AG04450 (cell line): ENCODE results near the gene MAG. TPM values are rescaled to one million over a fixed set of nuclear protein-coding genes. Genes with fewer than 3 reads are reported as not detected.

Experiments used
- CTCF ChIA-PET: fragments of 300-600, 350-600 bp; formaldehyde crosslinking; extraction: SDS; loops from one replicate; lab custom pipeline; 2022; ENCODE audit warnings: antibody characterized with exemption, inconsistent platforms; lab: Charles Lee
- POLR2A ChIA-PET: fragments of 350-600 bp; formaldehyde crosslinking; extraction: SDS; loops from one replicate; lab custom pipeline; 2021; ENCODE audit warnings: antibody characterized with exemption, inconsistent platforms; lab: Yijun Ruan, JAX
- DNase-seq: peaks from one replicate; pipeline ENCODE4 v3.0.0-alpha.2; 2011; ENCODE audit warnings: low read depth, low spot score
- H3K27ac ChIP-seq: one replicate; pipeline ENCODE4 v1.5.1; 2012; ENCODE audit warnings: low read depth, low read length, control low read depth
- H3K27me3 ChIP-seq: one replicate; pipeline ENCODE4 v1.6.0; 2012; ENCODE audit warnings: low read length; ENCODE audit not compliant: control insufficient read depth, insufficient read depth
- H3K4me3 ChIP-seq: 2 replicates; pipeline ENCODE4 v1.5.1; 2011; ENCODE audit warnings: mild to moderate bottlenecking, low read depth, low read length, control low read depth
- H3K9me3 ChIP-seq: 2 replicates; pipeline ENCODE4 v1.5.1; 2012; ENCODE audit warnings: low read length; ENCODE audit not compliant: control insufficient read depth, insufficient read depth
- polyA plus RNA-seq: library from polyadenylated mRNA; depleted of rRNA; stranded (reverse); fragments of >200 nt; gene quantifications from 2 replicates; pipeline ENCODE4 v1.2.3, GENCODE V29; 2011
- TF ChIP-seq, protein P1 (sequence below): IDR thresholded peaks from 2 replicates; pipeline ENCODE4 v1.5.1; 2011; ENCODE audit warnings: low read depth, low read length, control low read depth, inconsistent platforms

MAG gene
- polyA plus RNA-seq, 1 experiment, result not detected

DNA sequence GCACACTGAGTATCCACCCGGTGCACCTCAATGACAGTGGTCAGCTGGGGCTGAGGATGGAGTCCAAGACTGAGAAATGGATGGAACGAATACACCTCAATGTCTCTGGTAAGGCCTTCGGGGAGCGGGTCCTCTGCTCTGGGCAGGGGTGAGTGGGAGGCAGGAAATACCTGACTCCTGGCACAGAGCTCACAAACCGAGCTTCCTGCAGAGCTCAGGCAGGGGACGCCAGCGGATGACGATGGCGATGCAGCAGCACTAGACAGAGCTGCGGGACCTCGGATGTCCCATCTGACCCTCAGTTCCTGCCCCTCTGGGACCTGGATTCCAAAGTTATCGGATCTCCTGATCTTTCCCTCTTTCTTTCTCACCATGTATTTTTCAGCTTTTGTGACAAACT lies 40.9 kb downstream of the MAG start:
- H3K4me3 ChIP-seq, result no peak overlapping the region
- no peak overlapping the region for H3K27ac ChIP-seq
- ChIA-PET POLR2A (no interaction called here), CTCF (interaction anchor here (1.2 to 1.5 kb wide), 2 partner anchors 20 to 163 kb away, joined by 3 to 4 read pairs; no protein-coding TSS in a partner anchor)
- H3K9me3 ChIP-seq, result no peaks in the 10 kb centered on the region
- TF ChIP-seq, protein P1, sequence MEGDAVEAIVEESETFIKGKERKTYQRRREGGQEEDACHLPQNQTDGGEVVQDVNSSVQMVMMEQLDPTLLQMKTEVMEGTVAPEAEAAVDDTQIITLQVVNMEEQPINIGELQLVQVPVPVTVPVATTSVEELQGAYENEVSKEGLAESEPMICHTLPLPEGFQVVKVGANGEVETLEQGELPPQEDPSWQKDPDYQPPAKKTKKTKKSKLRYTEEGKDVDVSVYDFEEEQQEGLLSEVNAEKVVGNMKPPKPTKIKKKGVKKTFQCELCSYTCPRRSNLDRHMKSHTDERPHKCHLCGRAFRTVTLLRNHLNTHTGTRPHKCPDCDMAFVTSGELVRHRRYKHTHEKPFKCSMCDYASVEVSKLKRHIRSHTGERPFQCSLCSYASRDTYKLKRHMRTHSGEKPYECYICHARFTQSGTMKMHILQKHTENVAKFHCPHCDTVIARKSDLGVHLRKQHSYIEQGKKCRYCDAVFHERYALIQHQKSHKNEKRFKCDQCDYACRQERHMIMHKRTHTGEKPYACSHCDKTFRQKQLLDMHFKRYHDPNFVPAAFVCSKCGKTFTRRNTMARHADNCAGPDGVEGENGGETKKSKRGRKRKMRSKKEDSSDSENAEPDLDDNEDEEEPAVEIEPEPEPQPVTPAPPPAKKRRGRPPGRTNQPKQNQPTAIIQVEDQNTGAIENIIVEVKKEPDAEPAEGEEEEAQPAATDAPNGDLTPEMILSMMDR, result no peak
- peaks cover 3% of the 10 kb centered on the region for H3K27me3 ChIP-seq
- no peak for DNase-seq

DNA sequence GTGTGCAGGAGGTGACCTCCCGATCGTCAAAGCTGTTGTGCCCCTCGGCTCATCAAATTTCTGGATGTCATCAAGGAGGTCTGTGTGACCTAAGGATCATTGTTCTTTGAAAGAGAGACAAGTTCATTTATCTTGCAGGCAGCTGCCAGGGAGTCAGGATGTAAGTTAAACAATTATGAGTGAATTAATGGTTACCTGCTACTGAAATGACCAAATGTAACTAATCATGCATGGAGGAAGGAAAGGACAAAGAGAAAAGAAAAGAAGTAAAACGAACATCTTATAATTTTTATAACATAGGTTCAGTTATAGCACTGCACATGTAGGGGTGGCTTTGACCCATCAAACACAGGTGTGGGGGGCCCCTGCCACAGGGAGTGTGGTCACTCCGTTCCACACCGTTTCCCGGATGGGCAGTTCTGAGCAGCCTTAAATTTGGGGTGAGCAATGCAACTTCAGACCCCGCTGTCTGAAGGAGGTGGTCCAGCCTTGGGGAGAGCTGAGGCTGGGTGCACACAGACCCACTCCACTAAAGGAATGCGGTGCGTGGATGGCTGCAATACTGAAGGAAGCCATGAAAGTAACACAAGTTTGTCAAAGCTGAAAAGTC lies 42.3 kb downstream of the MAG start:
- TF ChIP-seq, protein P1, result no peak
- ChIA-PET POLR2A (no interaction called here), CTCF (interaction anchor here (0.6 to 1.5 kb wide), 2 partner anchors 19 to 305 kb away, joined by 4 to 6 read pairs; no protein-coding TSS in a partner anchor)
- Histone ChIP-seq H3K27ac (no peak overlapping the region), H3K9me3 (no peaks in the 10 kb centered on the region), H3K4me3 (no peak overlapping the region), H3K27me3 (peaks cover 3% of the 10 kb centered on the region)
- no peak for DNase-seq

DNA sequence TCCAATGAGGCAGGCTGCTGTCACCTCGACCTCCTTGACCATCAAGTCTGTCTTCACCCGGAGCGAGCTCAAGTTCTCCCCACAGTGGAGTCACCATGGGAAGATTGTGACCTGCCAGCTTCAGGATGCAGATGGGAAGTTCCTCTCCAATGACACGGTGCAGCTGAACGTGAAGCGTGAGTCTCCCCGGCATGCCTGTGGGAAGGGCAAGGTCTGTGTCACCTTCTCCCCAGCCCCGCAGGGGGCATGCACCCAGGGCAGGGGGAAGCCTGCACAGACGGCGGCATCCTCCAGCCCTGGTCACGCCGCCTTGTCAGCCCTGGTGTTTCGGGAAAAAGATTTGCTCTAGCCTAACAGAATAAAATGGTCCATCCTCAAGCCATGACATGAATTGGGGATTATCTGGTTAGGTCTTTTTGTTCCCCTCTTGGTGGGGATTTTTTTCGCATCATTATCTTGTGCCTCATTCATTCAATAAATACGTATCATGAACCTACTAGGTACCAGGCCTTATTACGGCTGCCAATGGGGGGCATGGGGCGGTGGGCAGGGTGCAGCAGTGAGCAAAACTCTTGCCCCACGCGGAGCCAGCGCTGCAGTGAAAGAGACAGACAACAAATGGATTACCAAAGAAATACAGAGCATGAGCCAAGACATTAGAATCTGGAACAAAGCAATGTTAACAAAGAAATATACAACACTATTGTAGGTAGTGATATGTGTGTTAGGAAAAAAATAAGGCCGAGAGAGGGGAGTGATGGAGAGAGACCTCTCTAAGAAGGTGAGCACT lies 44.4 kb downstream of the MAG start:
- no peaks in the 10 kb centered on the region for H3K27me3 ChIP-seq
- POLR2A ChIA-PET, result no interaction called here
- H3K4me3 ChIP-seq, result no peak overlapping the region
- H3K9me3 ChIP-seq, result no peaks in the 10 kb centered on the region
- no peak overlapping the region for H3K27ac ChIP-seq
- TF ChIP-seq, protein P1, result no peak
- DNase-seq, result no peak
- CTCF ChIA-PET, result no interaction called here

DNA sequence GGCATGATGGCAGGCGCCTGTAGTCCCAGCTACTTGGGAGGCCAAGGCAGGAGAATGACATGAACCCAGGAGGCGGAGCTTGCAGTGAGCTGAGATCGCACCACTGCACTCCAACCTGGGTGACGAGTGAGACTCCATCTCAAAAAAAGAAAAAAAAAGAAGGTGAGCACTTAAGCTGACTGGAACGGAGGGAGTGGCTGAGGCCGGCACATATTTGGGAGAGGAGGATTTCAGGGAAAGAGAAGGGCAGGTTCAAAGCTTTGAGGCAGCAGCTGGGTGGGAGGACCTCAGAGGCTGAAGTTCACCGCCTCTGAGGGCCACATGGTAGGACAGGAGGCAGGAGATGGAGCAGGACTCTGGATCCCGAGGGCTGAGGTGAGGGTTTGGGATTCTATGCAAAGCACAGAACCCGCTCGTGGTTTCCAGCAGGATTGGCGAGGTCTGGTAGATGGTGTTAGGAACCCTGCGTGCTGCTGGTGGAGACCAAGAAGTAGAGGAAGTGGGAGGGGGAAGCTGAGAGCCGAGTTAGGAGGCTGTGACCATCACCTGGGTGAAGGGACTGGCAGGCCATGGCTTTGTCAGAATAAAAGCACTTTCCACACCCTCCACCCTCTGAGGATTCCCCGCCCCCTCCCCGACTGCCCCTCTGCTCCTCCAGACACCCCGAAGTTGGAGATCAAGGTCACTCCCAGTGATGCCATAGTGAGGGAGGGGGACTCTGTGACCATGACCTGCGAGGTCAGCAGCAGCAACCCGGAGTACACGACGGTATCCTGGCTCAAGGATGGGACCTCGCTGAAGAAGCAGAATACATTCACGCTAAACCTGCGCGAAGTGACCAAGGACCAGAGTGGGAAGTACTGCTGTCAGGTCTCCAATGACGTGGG lies 45.4 kb downstream of the MAG start:
- no peaks in the 10 kb centered on the region for H3K9me3 ChIP-seq
- POLR2A ChIA-PET, result no interaction called here
- no peak overlapping the region for H3K4me3 ChIP-seq
- no peaks in the 10 kb centered on the region for H3K27me3 ChIP-seq
- DNase-seq, result no peak
- TF ChIP-seq, protein P1, result no peak
- no peak overlapping the region for H3K27ac ChIP-seq
- CTCF ChIA-PET, result no interaction called here

DNA sequence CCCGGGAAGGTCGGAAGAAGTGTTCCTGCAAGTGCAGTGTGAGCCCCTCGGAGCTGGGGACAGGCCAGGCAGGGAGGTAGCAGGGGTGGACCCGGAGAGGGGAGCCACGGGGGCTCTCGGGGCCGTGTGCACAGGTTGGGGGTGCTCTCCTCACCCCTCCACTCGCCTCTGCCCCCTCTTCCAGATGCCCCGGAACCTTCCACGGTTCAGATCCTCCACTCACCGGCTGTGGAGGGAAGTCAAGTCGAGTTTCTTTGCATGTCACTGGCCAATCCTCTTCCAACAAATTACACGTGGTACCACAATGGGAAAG lies 46.0 kb downstream of the MAG start:
- DNase-seq, result no peak
- H3K27ac ChIP-seq, result no peak overlapping the region
- ChIA-PET CTCF (no interaction called here), POLR2A (no interaction called here)
- TF ChIP-seq, protein P1, result no peak
- H3K4me3 ChIP-seq, result no peak overlapping the region
- H3K9me3 ChIP-seq, result no peaks in the 10 kb centered on the region
- H3K27me3 ChIP-seq, result no peaks in the 10 kb centered on the region
